Measurements from ENCODE around the gene EMX2.
A peak's percentile ranks its signal among the peaks of the same experiment; 100 is the strongest.

The EMX2 gene

DNA sequence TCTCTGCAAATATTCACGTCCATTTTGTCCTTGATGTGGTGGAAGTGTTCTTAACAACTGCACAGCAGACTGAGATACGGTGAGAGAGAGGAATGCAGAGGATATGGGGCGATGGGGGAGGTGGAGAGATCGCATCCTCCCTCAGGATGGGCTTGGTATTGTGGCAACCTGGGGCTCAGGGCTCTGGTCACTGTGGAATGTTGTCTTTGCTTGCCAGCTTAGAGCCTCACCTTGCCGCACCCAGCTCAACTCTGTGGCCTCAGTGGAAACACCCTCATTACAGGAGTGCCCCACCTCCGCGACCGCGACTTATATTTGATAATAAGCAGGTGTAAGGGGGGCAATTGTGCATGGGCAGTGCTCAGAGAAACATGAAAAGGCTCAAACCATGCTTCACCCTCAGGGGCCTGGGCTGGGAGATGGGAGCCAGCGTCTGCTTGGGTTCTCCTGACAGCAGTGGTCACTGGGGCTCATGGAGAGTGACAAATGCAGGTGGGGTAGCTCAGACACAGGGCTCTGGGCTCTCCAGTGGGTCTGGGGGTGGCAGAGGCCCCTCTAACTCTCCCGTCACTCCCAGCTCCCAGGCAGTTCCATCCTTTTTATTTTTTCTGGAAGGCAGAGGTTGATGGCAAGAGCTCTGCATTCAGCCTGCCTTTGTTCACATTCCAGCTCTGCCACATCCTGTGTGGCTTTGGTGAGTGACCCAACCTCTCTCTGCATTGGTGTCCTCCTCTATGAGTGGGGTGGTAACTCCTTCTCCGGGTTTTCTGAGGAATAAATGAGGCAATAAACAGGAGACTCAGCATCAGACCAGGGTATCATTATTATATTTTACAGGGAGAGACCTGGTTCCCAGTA, 43.1 kb upstream of the EMX2 start:
- no peak overlapping the region for H3K27ac ChIP-seq (ENCODE audit: low read depth, low read length)
- no peaks in the 10 kb centered on the region for H3K4me1 ChIP-seq (ENCODE audit: control insufficient read depth in 1 of 2, insufficient read depth in 2 of 2, low read length in 2 of 2)
- H3K4me3 ChIP-seq (ENCODE audit: low read depth, low read length), result no peak overlapping the region
- no peak overlapping the region for H2BK5ac ChIP-seq (ENCODE audit: low read depth, low read length, poor library complexity)
- H4K91ac ChIP-seq (ENCODE audit: low read depth, low read length), result no peak overlapping the region
- no peaks in the 10 kb centered on the region for H3K79me1 ChIP-seq (ENCODE audit: low read length)
- H3K14ac ChIP-seq (ENCODE audit: low read length), result no peak overlapping the region
- no peaks in the 10 kb centered on the region for H3K79me2 ChIP-seq (ENCODE audit: control insufficient read depth, insufficient read depth, low read length, poor library complexity)
- no peak overlapping the region for H2BK12ac ChIP-seq (ENCODE audit: low read length)
- WGBS (ENCODE audit: extremely low coverage, insufficient coverage, insufficient read length), result no CpG with 5 or more reads among the region's 12 CpGs
- H3K18ac ChIP-seq (ENCODE audit: low read length), result no peak overlapping the region
- H4K8ac ChIP-seq (ENCODE audit: low read depth, low read length), result no peak overlapping the region
- no peak overlapping the region for H2AK5ac ChIP-seq (ENCODE audit: low read length)
- no peak overlapping the region for H3K4me2 ChIP-seq (ENCODE audit: low read length)
- no peaks in the 10 kb centered on the region for H3K27me3 ChIP-seq (ENCODE audit: insufficient read depth, low read length)
- no peak overlapping the region for H2AFZ ChIP-seq (ENCODE audit: insufficient read depth, low read length, poor library complexity)
- no peak overlapping the region for H4K12ac ChIP-seq (ENCODE audit: low read depth, low read length)
- H3K9me3 ChIP-seq (ENCODE audit: insufficient read depth, low read depth, low read length), result no peaks in the 10 kb centered on the region
- no peak overlapping the region for H3K23ac ChIP-seq (ENCODE audit: low read length)
- H2BK120ac ChIP-seq (ENCODE audit: insufficient read depth, low read length, poor library complexity), result no peak overlapping the region
- no peak overlapping the region for H3K4ac ChIP-seq (ENCODE audit: low read depth, low read length)
- H3K36me3 ChIP-seq (ENCODE audit: control insufficient read depth in 1 of 2, insufficient read depth in 2 of 2, low read length in 2 of 2), result no peaks in the 10 kb centered on the region
- no peak for DNase-seq
- H3K9ac ChIP-seq (ENCODE audit: low read length), result no peak overlapping the region

GRCh38 chr10:117500456-117500855, 42.1 kb upstream of the EMX2 start:
- H3K9me3 ChIP-seq (ENCODE audit: insufficient read depth, low read depth, low read length), result no peaks in the 10 kb centered on the region
- H3K9ac ChIP-seq (ENCODE audit: low read length), result no peak overlapping the region
- H3K4ac ChIP-seq (ENCODE audit: low read depth, low read length), result no peak overlapping the region
- H3K27me3 ChIP-seq (ENCODE audit: insufficient read depth, low read length), result no peaks in the 10 kb centered on the region
- no peaks in the 10 kb centered on the region for H3K36me3 ChIP-seq (ENCODE audit: control insufficient read depth in 1 of 2, insufficient read depth in 2 of 2, low read length in 2 of 2)
- WGBS (ENCODE audit: extremely low coverage, insufficient coverage, insufficient read length), result no CpG with 5 or more reads among the region's 5 CpGs
- H4K91ac ChIP-seq (ENCODE audit: low read depth, low read length), result no peak overlapping the region
- no peak overlapping the region for H4K12ac ChIP-seq (ENCODE audit: low read depth, low read length)
- H2BK5ac ChIP-seq (ENCODE audit: low read depth, low read length, poor library complexity), result no peak overlapping the region
- H3K79me1 ChIP-seq (ENCODE audit: low read length), result no peaks in the 10 kb centered on the region
- no peak overlapping the region for H3K4me2 ChIP-seq (ENCODE audit: low read length)
- H2BK120ac ChIP-seq (ENCODE audit: insufficient read depth, low read length, poor library complexity), result no peak overlapping the region
- DNase-seq, result no peak
- no peak overlapping the region for H3K27ac ChIP-seq (ENCODE audit: low read depth, low read length)
- H4K8ac ChIP-seq (ENCODE audit: low read depth, low read length), result no peak overlapping the region
- no peak overlapping the region for H2AFZ ChIP-seq (ENCODE audit: insufficient read depth, low read length, poor library complexity)
- no peaks in the 10 kb centered on the region for H3K4me1 ChIP-seq (ENCODE audit: control insufficient read depth in 1 of 2, insufficient read depth in 2 of 2, low read length in 2 of 2)
- no peak overlapping the region for H2BK12ac ChIP-seq (ENCODE audit: low read length)
- H3K23ac ChIP-seq (ENCODE audit: low read length), result no peak overlapping the region
- no peaks in the 10 kb centered on the region for H3K79me2 ChIP-seq (ENCODE audit: control insufficient read depth, insufficient read depth, low read length, poor library complexity)
- no peak overlapping the region for H3K4me3 ChIP-seq (ENCODE audit: low read depth, low read length)
- no peak overlapping the region for H3K18ac ChIP-seq (ENCODE audit: low read length)
- no peak overlapping the region for H2AK5ac ChIP-seq (ENCODE audit: low read length)
- H3K14ac ChIP-seq (ENCODE audit: low read length), result no peak overlapping the region

DNA sequence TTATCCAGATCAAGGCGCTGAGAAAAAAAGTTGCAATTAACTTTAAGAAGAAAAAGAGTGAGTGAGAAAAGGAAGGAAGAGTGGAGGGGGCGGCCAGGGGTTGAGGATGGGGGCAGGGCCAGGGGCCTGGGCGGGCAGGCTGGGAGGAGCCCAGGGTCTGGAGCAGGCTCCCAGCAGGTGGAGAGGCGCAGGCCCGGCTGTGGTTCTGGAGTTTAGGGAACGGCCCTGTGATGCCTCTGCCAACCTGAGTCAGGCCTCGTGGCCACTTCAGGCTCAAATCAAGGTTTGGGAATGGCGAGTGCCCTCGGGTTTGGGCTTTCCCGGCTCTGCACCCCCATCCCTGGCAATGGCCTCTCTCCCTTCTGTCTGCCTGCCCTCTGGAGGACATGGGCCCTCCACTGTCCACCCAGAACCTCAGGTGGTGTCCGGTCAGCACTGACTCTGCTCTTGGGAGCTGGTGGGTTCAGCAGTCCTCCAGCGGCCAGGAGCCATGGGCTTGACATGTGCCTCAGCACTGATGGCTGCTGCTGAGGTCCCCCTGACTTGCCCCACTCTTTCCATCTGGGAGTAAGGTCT, 41.0 kb upstream of the EMX2 start:
- Histone ChIP-seq H3K9ac (ENCODE audit: low read length) (no peak overlapping the region), H3K4me1 (ENCODE audit: control insufficient read depth in 1 of 2, insufficient read depth in 2 of 2, low read length in 2 of 2) (no peaks in the 10 kb centered on the region), H4K8ac (ENCODE audit: low read depth, low read length) (no peak overlapping the region), H3K27me3 (ENCODE audit: insufficient read depth, low read length) (no peaks in the 10 kb centered on the region), H2AFZ (ENCODE audit: insufficient read depth, low read length, poor library complexity) (no peak overlapping the region), H3K4ac (ENCODE audit: low read depth, low read length) (no peak overlapping the region), H3K4me3 (ENCODE audit: low read depth, low read length) (peak overlapping the region; percentile 39), H3K27ac (ENCODE audit: low read depth, low read length) (no peak overlapping the region), H3K14ac (ENCODE audit: low read length) (no peak overlapping the region), H4K12ac (ENCODE audit: low read depth, low read length) (no peak overlapping the region), H2BK12ac (ENCODE audit: low read length) (no peak overlapping the region), H3K79me1 (ENCODE audit: low read length) (no peaks in the 10 kb centered on the region), H3K9me3 (ENCODE audit: insufficient read depth, low read depth, low read length) (no peaks in the 10 kb centered on the region), H3K36me3 (ENCODE audit: control insufficient read depth in 1 of 2, insufficient read depth in 2 of 2, low read length in 2 of 2) (no peaks in the 10 kb centered on the region), H2BK120ac (ENCODE audit: insufficient read depth, low read length, poor library complexity) (no peak overlapping the region), H2AK5ac (ENCODE audit: low read length) (no peak overlapping the region), H3K79me2 (ENCODE audit: control insufficient read depth, insufficient read depth, low read length, poor library complexity) (no peaks in the 10 kb centered on the region), H2BK5ac (ENCODE audit: low read depth, low read length, poor library complexity) (no peak overlapping the region), H3K18ac (ENCODE audit: low read length) (no peak overlapping the region), H3K23ac (ENCODE audit: low read length) (no peak overlapping the region), H3K4me2 (ENCODE audit: low read length) (no peak overlapping the region), H4K91ac (ENCODE audit: low read depth, low read length) (no peak overlapping the region)
- no peak for DNase-seq
- no CpG with 5 or more reads among the region's 12 CpGs for WGBS (ENCODE audit: extremely low coverage, insufficient coverage, insufficient read length)

DNA sequence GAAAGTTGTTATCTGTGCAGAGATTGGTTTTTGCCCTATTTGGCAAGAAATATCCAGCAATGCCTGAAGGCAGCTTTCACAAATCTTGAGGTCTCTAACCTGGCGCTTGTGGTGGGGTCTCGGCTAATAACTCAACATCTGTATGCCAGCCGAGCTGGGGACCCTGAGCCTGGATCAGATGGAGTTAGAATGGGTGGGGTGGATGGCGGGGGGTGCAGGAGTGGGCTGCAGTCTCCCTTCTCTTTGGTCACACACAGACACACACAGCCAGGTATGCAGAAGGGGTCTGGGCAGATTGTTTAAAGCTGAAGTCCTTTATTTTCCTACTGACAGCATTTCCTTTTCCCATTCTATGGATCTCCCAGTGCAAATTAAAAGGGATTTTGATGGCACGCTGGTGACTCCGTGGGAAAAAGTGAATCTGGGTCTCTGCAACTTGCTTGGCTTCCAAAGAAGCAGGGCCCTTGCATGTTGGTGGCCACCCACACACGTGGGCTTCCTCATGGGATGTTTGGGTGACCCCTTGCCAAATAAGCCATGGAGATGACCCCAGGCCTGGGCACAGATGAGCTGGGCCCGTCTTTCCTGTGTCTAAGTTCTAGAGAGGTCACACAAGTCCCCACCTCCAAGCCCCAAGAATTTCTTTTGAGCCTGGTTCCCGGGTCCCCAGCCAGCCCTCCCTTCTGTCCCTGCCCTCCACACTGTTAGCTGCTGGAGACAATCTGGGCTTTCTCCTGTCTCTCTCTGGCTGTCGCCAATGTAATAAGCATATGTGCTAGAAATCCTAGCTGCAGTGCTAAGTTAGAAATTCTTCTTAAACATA, 39.9 kb upstream of the EMX2 start:
- no peaks in the 10 kb centered on the region for H3K79me1 ChIP-seq (ENCODE audit: low read length)
- H3K36me3 ChIP-seq (ENCODE audit: control insufficient read depth in 1 of 2, insufficient read depth in 2 of 2, low read length in 2 of 2), result no peaks in the 10 kb centered on the region
- H3K27ac ChIP-seq (ENCODE audit: low read depth, low read length), result no peak overlapping the region
- H2BK5ac ChIP-seq (ENCODE audit: low read depth, low read length, poor library complexity), result no peak overlapping the region
- H3K4ac ChIP-seq (ENCODE audit: low read depth, low read length), result no peak overlapping the region
- H3K23ac ChIP-seq (ENCODE audit: low read length), result no peak overlapping the region
- no peaks in the 10 kb centered on the region for H3K27me3 ChIP-seq (ENCODE audit: insufficient read depth, low read length)
- no peak overlapping the region for H2BK12ac ChIP-seq (ENCODE audit: low read length)
- no peaks in the 10 kb centered on the region for H3K9me3 ChIP-seq (ENCODE audit: insufficient read depth, low read depth, low read length)
- no peak overlapping the region for H4K12ac ChIP-seq (ENCODE audit: low read depth, low read length)
- no peak overlapping the region for H3K14ac ChIP-seq (ENCODE audit: low read length)
- no peak overlapping the region for H3K9ac ChIP-seq (ENCODE audit: low read length)
- no peak overlapping the region for H4K91ac ChIP-seq (ENCODE audit: low read depth, low read length)
- H2AFZ ChIP-seq (ENCODE audit: insufficient read depth, low read length, poor library complexity), result no peak overlapping the region
- no peak overlapping the region for H3K4me2 ChIP-seq (ENCODE audit: low read length)
- H4K8ac ChIP-seq (ENCODE audit: low read depth, low read length), result no peak overlapping the region
- no CpG with 5 or more reads among the region's 10 CpGs for WGBS (ENCODE audit: extremely low coverage, insufficient coverage, insufficient read length)
- no peak overlapping the region for H2BK120ac ChIP-seq (ENCODE audit: insufficient read depth, low read length, poor library complexity)
- H3K79me2 ChIP-seq (ENCODE audit: control insufficient read depth, insufficient read depth, low read length, poor library complexity), result no peaks in the 10 kb centered on the region
- H3K4me3 ChIP-seq (ENCODE audit: low read depth, low read length), result no peak overlapping the region
- no peak for DNase-seq
- H2AK5ac ChIP-seq (ENCODE audit: low read length), result no peak overlapping the region
- H3K4me1 ChIP-seq (ENCODE audit: control insufficient read depth in 1 of 2, insufficient read depth in 2 of 2, low read length in 2 of 2), result no peaks in the 10 kb centered on the region
- H3K18ac ChIP-seq (ENCODE audit: low read length), result no peak overlapping the region
